OCI-M2 (cell line): ENCODE results near the gene TP73.

Source experiments
- DNase-seq: peaks from one replicate; lab custom pipeline; 2025; ENCODE audit not compliant: unreplicated experiment; lab: John Stamatoyannopoulos, UW

The TP73 gene

DNA sequence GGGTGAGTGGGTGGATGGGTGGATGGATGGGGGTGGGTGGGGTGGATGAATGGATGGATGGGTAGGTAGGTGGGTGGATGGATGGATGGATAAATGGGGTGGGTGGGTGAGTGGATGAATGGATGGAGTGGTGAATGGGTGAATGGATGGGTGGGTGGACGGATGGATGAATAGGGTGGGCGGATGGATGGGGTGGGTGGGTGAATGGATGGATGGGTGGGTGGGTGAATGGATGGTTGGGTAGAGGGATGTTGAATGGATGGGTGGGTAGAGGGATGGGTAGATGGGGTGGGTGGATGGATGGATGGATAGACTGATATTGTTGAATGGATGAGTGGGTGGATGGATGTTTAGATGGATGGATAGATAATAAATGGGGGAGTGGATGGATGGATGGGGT lies 73.0 kb downstream of the TP73 start:
- no peak for DNase-seq

DNA sequence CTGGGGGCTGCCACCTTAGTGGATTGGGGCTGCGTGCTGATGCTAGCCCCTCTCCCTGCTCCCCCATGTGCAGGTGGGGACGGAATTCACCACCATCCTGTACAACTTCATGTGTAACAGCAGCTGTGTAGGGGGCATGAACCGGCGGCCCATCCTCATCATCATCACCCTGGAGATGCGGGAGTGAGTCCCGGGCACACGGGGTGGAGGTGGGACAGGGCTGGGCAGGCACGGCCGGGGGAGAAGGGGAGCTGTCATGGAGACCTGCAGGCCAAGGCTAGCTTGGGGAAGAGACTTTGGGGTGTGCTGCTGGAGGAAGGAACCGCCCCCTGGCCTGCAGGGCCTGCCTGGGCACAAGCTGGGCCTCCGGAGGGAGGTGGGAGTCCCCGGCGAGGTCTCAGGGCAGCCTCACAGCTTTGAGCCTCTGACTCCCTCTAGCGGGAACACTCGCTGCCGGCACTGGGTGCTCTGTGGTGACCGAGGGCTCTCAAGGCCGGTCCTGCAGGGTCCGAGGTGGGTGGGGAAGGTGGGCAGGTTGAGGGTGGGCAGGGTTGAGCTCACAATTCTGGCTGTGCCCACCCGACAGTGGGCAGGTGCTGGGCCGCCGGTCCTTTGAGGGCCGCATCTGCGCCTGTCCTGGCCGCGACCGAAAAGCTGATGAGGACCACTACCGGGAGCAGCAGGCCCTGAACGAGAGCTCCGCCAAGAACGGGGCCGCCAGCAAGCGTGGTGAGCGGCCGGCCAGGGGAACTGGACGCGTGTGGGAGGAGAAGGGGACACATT lies 74.9 kb downstream of the TP73 start:
- DNase-seq, result no peak

DNA sequence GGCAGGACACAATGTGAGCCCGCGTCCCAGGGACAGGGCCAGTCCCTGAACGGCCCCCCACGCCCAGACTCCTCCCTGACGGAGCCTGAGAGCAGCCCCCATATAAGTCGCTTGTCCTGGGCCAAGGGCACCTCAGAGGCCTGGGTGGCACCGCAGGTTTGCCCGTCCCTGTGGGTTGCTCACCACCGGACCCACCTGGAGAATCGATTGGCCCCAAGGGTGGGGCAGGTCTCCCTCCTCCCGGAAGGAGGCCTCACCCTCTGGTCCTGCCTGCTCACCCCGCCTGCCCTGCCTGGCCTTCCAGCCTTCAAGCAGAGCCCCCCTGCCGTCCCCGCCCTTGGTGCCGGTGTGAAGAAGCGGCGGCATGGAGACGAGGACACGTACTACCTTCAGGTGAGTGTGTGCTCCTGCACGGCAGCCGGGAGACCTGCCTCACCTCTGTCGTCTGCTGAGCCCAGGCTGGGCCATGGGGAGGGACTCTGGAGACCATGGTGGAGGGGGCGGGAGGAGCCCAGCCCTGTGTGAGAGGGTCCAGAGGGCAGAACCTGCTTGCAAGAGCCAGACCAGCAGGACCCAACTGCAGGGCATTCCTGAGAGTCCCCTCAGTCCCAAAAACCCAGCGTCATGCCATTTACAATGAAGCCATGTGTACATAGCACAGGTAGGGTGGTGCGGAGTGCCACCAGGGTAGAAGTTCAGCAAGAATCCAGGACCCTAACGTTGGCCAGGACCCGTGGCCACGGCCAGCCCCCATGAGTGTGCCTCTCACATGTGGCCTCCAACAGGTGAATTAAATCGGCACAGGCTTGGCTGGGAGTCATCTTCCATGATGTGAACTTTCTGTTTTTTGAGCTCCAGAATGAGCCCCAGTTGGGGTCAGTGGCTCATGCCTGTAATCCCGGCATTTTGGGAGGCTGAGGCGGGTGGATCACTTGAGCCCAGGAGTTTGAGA lies 75.8 kb downstream of the TP73 start:
- no peak for DNase-seq

- DNase-seq, result no peak
Measured at GRCh38 chr1:3729594-3730542, 77.6 kb downstream of the TP73 start.

DNA sequence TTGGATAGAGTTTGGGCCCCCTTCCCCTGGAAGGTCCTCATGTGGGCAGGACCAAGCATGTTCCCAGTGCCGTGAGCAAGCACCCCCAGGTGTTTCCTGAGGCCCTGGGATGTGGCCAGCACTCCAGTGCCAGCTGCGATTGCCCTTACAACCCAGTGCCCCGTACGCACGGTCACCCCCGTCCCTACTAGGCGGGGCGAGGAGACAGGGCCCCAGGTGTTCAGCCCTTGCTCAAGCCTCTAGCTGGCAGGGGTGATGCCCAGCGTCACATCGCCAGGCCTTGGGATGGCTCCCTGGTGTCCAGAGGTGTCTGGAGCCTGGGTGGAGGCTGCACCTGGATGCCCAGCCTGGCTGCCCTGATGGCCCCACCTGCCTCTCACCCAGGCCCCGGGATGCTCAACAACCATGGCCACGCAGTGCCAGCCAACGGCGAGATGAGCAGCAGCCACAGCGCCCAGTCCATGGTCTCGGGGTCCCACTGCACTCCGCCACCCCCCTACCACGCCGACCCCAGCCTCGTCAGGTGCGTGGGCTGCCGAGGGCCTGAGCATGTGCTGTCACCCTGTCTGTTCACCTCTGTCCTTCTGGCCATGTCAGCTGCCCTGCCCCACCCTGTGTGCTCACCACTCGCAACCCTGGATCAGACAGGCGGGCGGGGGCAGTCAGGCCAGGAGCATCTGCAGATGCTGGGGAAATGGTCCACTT lies 78.4 kb downstream of the TP73 start:
- DNase-seq, result no peak

- DNase-seq, result no peak
Measured at GRCh38 chr1:3731583-3732433, 79.5 kb downstream of the TP73 start.

DNA sequence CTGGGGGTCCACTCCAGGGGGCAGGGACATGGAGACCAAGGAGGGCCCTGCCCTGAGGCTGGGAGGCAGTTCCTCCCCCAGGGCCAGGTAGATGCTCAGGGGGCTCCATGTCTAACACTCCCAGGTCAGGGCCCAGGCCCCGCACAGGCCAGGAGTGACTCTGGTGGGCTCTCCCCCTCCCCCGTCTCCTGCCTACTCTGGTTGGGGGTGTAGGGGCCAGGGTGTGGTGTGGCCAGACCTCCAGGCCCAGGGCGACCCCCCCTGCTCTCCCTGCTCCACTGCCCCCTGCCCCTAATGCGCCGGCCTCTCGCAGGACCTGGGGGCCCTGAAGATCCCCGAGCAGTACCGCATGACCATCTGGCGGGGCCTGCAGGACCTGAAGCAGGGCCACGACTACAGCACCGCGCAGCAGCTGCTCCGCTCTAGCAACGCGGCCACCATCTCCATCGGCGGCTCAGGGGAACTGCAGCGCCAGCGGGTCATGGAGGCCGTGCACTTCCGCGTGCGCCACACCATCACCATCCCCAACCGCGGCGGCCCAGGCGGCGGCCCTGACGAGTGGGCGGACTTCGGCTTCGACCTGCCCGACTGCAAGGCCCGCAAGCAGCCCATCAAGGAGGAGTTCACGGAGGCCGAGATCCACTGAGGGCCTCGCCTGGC lies 80.2 kb downstream of the TP73 start:
- DNase-seq, result no peak

DNA sequence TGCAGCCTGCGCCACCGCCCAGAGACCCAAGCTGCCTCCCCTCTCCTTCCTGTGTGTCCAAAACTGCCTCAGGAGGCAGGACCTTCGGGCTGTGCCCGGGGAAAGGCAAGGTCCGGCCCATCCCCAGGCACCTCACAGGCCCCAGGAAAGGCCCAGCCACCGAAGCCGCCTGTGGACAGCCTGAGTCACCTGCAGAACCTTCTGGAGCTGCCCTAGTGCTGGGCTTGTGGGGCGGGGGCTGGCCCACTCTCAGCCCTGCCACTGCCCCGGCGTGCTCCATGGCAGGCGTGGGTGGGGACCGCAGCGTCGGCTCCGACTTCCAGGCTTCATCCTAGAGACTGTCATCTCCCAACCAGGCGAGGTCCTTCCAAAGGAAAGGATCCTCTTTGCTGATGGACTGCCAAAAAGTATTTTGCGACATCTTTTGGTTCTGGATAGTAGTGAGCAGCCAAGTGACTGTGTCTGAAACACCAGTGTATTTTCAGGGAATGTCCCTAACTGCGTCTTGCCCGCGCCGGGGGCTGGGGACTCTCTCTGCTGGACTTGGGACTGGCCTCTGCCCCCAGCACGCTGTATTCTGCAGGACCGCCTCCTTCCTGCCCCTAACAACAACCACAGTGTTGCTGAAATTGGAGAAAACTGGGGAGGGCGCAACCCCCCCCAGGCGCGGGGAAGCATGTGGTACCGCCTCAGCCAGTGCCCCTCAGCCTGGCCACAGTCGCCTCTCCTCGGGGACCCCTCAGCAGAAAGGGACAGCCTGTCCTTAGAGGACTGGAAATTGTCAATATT lies 81.0 kb downstream of the TP73 start:
- DNase-seq, result no peak

DNA sequence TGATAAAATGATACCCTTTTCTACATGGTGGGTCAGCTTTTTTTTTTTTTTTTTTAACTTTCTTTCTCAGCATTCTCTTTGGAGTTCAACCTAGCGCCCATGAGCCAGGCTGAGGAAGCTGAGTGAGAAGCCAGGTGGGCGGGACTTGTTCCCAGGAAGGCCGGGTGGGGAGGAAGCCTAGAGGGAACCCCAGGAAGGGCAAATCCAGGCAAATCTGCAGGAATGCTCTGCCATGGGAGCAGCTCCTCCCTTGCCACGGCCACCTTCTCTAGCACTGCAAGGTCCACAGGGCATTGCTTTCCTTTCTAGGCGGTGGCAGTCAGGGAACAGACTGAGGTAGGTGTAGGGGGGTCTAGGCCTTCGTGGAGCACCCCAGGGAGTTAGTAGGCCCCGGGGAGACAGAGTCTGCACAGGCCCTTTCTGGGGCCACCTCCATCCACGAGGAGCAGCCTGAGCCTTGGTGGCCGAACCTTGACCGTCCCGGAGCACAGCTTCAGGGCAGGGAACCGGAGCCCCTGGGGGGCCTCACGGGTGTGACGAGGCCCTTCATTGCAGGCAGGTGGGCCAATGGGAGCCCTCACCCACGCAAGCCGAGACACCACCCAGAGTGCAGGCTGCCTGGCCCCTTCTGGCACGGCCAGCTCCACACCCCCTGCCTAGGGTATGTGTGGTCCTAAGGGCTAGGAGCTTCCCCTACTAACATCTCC lies 81.7 kb downstream of the TP73 start:
- no peak for DNase-seq

GRCh38 chr1:3734602-3735001 lies 82.3 kb downstream of the TP73 start:
- DNase-seq, result no peak

DNA sequence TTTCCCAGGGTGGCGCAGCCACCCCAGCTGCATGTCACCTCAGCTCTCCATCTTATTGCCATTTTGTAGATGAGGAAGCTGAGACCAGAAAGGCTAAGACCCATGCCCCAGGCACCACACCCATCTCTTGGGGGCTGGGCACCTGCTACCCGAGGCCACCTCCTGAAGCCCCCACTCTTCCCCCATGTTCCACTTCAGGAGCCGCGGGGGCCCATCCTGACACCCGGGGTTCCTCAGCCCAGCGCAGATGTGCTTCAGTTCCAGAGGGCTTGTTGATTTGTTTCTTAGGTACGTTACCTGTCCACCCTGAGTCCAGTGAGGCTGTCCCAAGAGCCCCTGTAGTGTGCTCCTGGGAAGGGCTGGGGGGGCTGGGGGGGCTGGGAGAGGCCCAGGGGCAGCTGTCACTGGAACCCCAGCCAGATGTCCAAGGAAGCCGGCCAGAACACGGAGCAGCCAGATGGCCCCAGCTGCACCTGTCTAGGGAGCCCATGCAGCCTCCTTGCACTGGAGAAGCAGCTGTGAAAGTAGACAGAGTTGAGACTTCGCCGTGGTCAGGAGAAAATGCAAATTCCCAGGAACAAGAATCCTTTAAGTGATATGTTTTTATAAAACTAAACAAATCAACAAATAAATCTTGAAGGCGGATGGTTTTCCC lies 82.8 kb downstream of the TP73 start:
- DNase-seq, result no peak

DNA sequence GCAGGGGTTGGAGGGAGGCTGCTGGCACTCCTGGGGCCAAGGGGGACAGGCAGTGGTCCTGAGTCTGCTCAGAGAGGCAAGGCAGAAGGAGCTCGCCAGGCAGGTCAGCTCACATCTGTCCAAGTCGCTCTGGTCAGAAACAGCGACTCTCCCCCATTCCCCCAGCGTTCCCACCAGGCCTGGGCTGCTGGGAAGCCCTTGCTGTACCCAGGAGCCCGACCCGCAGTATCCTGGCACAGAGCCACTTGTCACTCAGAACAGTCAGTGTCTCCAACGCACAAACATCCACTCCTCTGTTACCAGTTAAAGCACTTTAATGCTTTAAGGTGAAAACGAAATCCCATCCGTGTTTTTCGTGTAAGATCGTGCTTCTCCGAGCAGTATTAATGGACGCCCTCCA lies 83.4 kb downstream of the TP73 start:
- DNase-seq, result no peak

GRCh38 chr1:3736131-3736561 lies 83.8 kb downstream of the TP73 start:
- DNase-seq, result no peak

DNA sequence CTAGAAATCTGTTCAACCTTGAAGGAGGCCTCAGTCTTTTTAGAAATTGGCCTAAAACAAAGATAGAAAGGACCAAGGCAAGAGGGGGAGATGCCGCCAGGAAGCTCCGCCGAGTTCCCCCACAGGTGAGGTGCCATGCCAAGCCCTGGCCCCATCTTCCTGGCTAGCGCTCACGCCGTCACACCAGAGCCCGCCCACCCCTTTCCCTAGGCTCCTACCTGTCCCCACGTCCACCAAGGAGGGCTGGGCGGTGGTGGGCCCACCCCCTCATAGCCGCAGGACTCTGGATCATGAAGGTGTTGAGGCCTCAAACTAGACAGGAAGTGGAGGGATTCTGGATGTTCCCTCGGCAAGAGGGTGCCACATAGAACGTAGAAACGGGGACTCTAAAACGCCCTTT lies 84.4 kb downstream of the TP73 start:
- no peak for DNase-seq

- DNase-seq, result no peak
Measured at GRCh38 chr1:3738943-3739342, 86.6 kb downstream of the TP73 start.

- no peak for DNase-seq
Measured at GRCh38 chr1:3740042-3740441, 87.7 kb downstream of the TP73 start.

GRCh38 chr1:3740752-3741151 lies 88.4 kb downstream of the TP73 start:
- no peak for DNase-seq
